HepG2 (cell line): Measurements from ENCODE around the gene MTHFD1L. TPM values are rescaled to one million over a fixed set of nuclear protein-coding genes. Genes with fewer than 3 reads are reported as not detected.

Experiments
- ARID4A ChIP-seq: sonication (generic); formaldehyde crosslinking; IDR thresholded peaks from 2 replicates; pipeline ENCODE4 v1.5.0; 2020; ENCODE audit warnings: mild to moderate bottlenecking, missing genetic modification reagents, borderline replicate concordance
- ETV5 ChIP-seq: IDR thresholded peaks from 2 replicates; pipeline ENCODE4 v1.6.1; 2018; ENCODE audit warnings: missing biosample characterization, missing genetic modification reagents, inconsistent platforms, borderline replicate concordance
- HNF4G ChIP-seq, 2 experiments: sonication (generic) in 1 of 2; formaldehyde crosslinking in 1 of 2; IDR thresholded peaks; 2 replicates each; pipeline versions ENCODE4 v1.4.0 to v1.6.1; 2011 to 2020; ENCODE audit warnings: borderline replicate concordance in 2 of 2, low read depth in 2 of 2, mild to moderate bottlenecking in 2 of 2, low read length in 1 of 2, missing genetic modification reagents in 1 of 2, moderate library complexity in 1 of 2
- NFKB2 ChIP-seq: sonication (generic); formaldehyde crosslinking; IDR thresholded peaks from 2 replicates; pipeline ENCODE4 v1.4.0; 2020; ENCODE audit warnings: missing genetic modification reagents, borderline replicate concordance
- RFXAP ChIP-seq: sonication (generic); formaldehyde crosslinking; IDR thresholded peaks from 2 replicates; pipeline ENCODE4 v1.4.0; 2020; ENCODE audit warnings: missing genetic modification reagents, borderline replicate concordance
- SP1 ChIP-seq, 2 experiments: fragments of 450-650 bp in 1 of 2; sonication (generic) in 1 of 2; formaldehyde crosslinking in 1 of 2; IDR thresholded peaks; 2 replicates each; pipeline versions ENCODE4 v1.4.0 to v1.6.1; 2016 to 2020; ENCODE audit warnings: missing genetic modification reagents in 1 of 2
- TFAP4 ChIP-seq: sonication (generic); IDR thresholded peaks from 2 replicates; pipeline ENCODE4 v1.6.1; 2016; ENCODE audit warnings: low read depth, borderline replicate concordance
- ZBED4 ChIP-seq: sonication (generic); formaldehyde crosslinking; IDR thresholded peaks from 2 replicates; pipeline ENCODE4 v1.4.0; 2020; ENCODE audit warnings: missing genetic modification reagents, borderline replicate concordance
- ZBTB38 ChIP-seq: sonication (generic); formaldehyde crosslinking; IDR thresholded peaks from 2 replicates; pipeline ENCODE4 v1.5.1; 2020; ENCODE audit warnings: mild to moderate bottlenecking, missing genetic modification reagents
- ZNF18 ChIP-seq: sonication (generic); formaldehyde crosslinking; IDR thresholded peaks from 2 replicates; pipeline ENCODE4 v1.8.0; 2022; ENCODE audit warnings: mild to moderate bottlenecking, missing genetic modification reagents; ENCODE audit not compliant: insufficient replicate concordance
- polyA plus RNA-seq, 8 experiments: library from polyadenylated mRNA; depleted of rRNA in 3 of 8; stranded (reverse) in 7 of 8; unstranded in 1 of 8; fragments of >200 nt; fragmentation: Illumina TruSeq in 4 of 8; extraction: Trizol in 4 of 8; gene quantifications; 2 replicates each; pipeline versions ENCODE4 v1.2.1 to v1.2.3, GENCODE V29; 2011 to 2016; ENCODE audit warnings: low read depth in 4 of 8, missing spikeins in 1 of 8, mixed read lengths in 1 of 8; ENCODE audit not compliant: insufficient read depth in 1 of 8
- total RNA-seq, 5 experiments: library from RNA; depleted of rRNA; stranded (reverse); fragments of >200 nt; fragmentation: Illumina TruSeq; extraction: Trizol; gene quantifications; 2 replicates each; pipeline ENCODE4 v1.2.3, GENCODE V29; 2016; ENCODE audit warnings: low read depth in 1 of 5

The MTHFD1L gene
- total and polyA plus RNA-seq, 2 of the 13 experiments (the other 11 are each of a cell fraction or from before 2014, with no cell fraction given), result 24.0 to 39.6 TPM

- TF ChIP-seq ZNF18 (CRISPR knock-in tag), result peak; percentile 43
- TF ChIP-seq ZBED4 (CRISPR knock-in tag), result peak; percentile 91; the same call in 1 of the 2 replicates
- peak; percentile 47; the same call in 1 of the 2 replicates for TF ChIP-seq ARID4A (CRISPR knock-in tag)
- no peak for TF ChIP-seq SP1 (IDR thresholded peaks at IDR 0.05)
- no peak for TF ChIP-seq SP1 (CRISPR knock-in tag; IDR thresholded peaks at IDR 0.05)
- TF ChIP-seq RFXAP (CRISPR knock-in tag), result 0 out of 2 replicates have a peak, but pooled peaks have one; percentile 40
- TF ChIP-seq TFAP4, result peak; percentile 59; the same call in 1 of the 2 replicates
- TF ChIP-seq ZBTB38, result peak; percentile 97
- TF ChIP-seq ETV5 (CRISPR knock-in tag), result peak; percentile 79; the same call in 1 of the 2 replicates
- TF ChIP-seq HNF4G (IDR thresholded peaks at IDR 0.05; ENCODE audit: borderline replicate concordance, low read depth, low read length), result peak; percentile 56
- peak; percentile 72; the same call in 1 of the 2 replicates for TF ChIP-seq HNF4G (CRISPR knock-in tag; IDR thresholded peaks at IDR 0.05; ENCODE audit: borderline replicate concordance, low read depth)
- TF ChIP-seq NFKB2, result no peak
These were observed 179.3 kb downstream of the MTHFD1L start (continued) for GRCh38 chr6:151044465-151045441.
